Amniotic stem cell (primary cell): ENCODE measurements around the gene PARD6G.

Source experiments
- DNase-seq: peaks from one replicate; lab custom pipeline; 2025; lab: John Stamatoyannopoulos, UW

The PARD6G gene

DNA sequence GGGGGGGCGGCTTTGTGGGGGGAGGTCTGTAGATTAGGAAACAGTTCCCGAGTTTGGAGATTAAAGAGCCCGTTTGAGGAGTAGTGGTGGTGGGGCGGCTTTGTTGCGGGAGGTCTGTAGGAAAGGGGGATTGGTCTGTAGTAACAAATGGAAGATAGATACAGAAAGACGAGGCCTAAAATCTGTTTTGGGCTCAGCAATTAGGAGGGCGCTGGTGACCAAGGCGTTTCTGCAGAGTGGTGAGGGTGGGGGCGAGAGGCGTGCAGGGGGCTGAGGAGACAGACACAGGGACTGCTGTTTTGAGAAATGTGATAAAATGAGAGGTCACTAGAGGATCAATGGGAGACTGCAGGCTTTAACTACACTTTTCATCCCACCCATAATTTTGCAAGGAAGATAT, 139.9 kb downstream of the PARD6G start:
- no peak for DNase-seq
